Trophoblast cell (in vitro differentiated cells and primary cell): ENCODE results near the gene TEX10. TPM values are rescaled to one million over a fixed set of nuclear protein-coding genes. Genes with fewer than 3 reads are reported as not detected.

Experiments used
- DNase-seq, 2 donors: peaks; one replicate each; pipeline ENCODE4 v3.0.0-alpha.2; 2016
- H2AFZ ChIP-seq: 2 replicates; pipeline ENCODE4 v1.6.1; 2013; ENCODE audit warnings: low read length, moderate library complexity, mild to moderate bottlenecking; ENCODE audit not compliant: insufficient read depth, poor library complexity
- H2AK5ac ChIP-seq: 2 replicates; pipeline ENCODE4 v1.6.1; 2013; ENCODE audit warnings: mild to moderate bottlenecking, low read length
- H2BK120ac ChIP-seq: 2 replicates; pipeline ENCODE4 v1.6.1; 2013; ENCODE audit warnings: low read length, mild to moderate bottlenecking, moderate library complexity; ENCODE audit not compliant: insufficient read depth, poor library complexity
- H2BK12ac ChIP-seq: 2 replicates; pipeline ENCODE4 v1.6.1; 2013; ENCODE audit warnings: mild to moderate bottlenecking, low read length, moderate library complexity
- H2BK5ac ChIP-seq: 2 replicates; pipeline ENCODE4 v1.6.1; 2013; ENCODE audit warnings: low read length, low read depth, moderate library complexity, mild to moderate bottlenecking; ENCODE audit not compliant: poor library complexity
- H3K14ac ChIP-seq: 2 replicates; pipeline ENCODE4 v1.6.1; 2013; ENCODE audit warnings: mild to moderate bottlenecking, low read length
- H3K18ac ChIP-seq: 2 replicates; pipeline ENCODE4 v1.6.1; 2013; ENCODE audit warnings: mild to moderate bottlenecking, low read length
- H3K23ac ChIP-seq: 2 replicates; pipeline ENCODE4 v1.6.1; 2013; ENCODE audit warnings: low read length
- H3K27ac ChIP-seq: 2 replicates; pipeline ENCODE4 v1.5.1; 2013; ENCODE audit warnings: low read depth, mild to moderate bottlenecking, inconsistent platforms, low read length, moderate library complexity
- H3K27me3 ChIP-seq: 2 replicates; pipeline ENCODE4 v1.6.1; 2013; ENCODE audit warnings: inconsistent platforms, mild to moderate bottlenecking, low read length, moderate library complexity; ENCODE audit not compliant: insufficient read depth
- H3K36me3 ChIP-seq, 2 experiments: 1 replicate in 1 of 2; 2 replicates in 1 of 2; pipeline ENCODE4 v1.6.1; 2013; ENCODE audit warnings: low read length in 2 of 2, mild to moderate bottlenecking in 2 of 2, moderate library complexity in 1 of 2; ENCODE audit not compliant: insufficient read depth in 2 of 2, control insufficient read depth in 1 of 2
- H3K4ac ChIP-seq: 2 replicates; pipeline ENCODE4 v1.6.1; 2013; ENCODE audit warnings: low read depth, mild to moderate bottlenecking, low read length, moderate library complexity
- H3K4me1 ChIP-seq, 2 experiments: 1 replicate in 1 of 2; 2 replicates in 1 of 2; pipeline ENCODE4 v1.6.1; 2013; ENCODE audit warnings: low read length in 2 of 2, mild to moderate bottlenecking in 2 of 2, moderate library complexity in 1 of 2; ENCODE audit not compliant: insufficient read depth in 2 of 2, control insufficient read depth in 1 of 2
- H3K4me2 ChIP-seq: 2 replicates; pipeline ENCODE4 v1.6.1; 2013; ENCODE audit warnings: inconsistent platforms, mild to moderate bottlenecking, low read length, moderate library complexity
- H3K4me3 ChIP-seq: 2 replicates; pipeline ENCODE4 v1.5.1; 2013; ENCODE audit warnings: mild to moderate bottlenecking, low read depth, low read length, inconsistent platforms
- H3K79me1 ChIP-seq: one replicate; pipeline ENCODE4 v1.6.1; 2013; ENCODE audit warnings: low read length
- H3K79me2 ChIP-seq: 2 replicates; pipeline ENCODE4 v1.6.1; 2013; ENCODE audit warnings: low read length, mild to moderate bottlenecking; ENCODE audit not compliant: control insufficient read depth, insufficient read depth, poor library complexity
- H3K9ac ChIP-seq: 2 replicates; pipeline ENCODE4 v1.6.1; 2013; ENCODE audit warnings: mild to moderate bottlenecking, low read length
- H3K9me3 ChIP-seq: 2 replicates; pipeline ENCODE4 v1.6.1; 2013; ENCODE audit warnings: low read depth, mild to moderate bottlenecking, control low read depth, inconsistent platforms, low read length; ENCODE audit not compliant: insufficient read depth
- H4K12ac ChIP-seq: 2 replicates; pipeline ENCODE4 v1.6.1; 2013; ENCODE audit warnings: low read depth, mild to moderate bottlenecking, low read length, moderate library complexity
- H4K8ac ChIP-seq: 2 replicates; pipeline ENCODE4 v1.6.1; 2013; ENCODE audit warnings: low read depth, mild to moderate bottlenecking, low read length, moderate library complexity
- H4K91ac ChIP-seq: one replicate; pipeline ENCODE4 v1.6.1; 2013; ENCODE audit warnings: low read depth, mild to moderate bottlenecking, low read length, moderate library complexity
- WGBS: extraction: QIAGEN DNeasy Blood & Tissue Kit; methylation state at CpG from one replicate; pipeline ENCODE4 v1.1.7; 2013; ENCODE audit warnings: missing lambda C conversion rate; ENCODE audit not compliant: insufficient read length, insufficient coverage; ENCODE audit errors: extremely low coverage; 5-methylcytosine and 5-hydroxymethylcytosine counted together
- polyA plus RNA-seq: library from polyadenylated mRNA; stranded (reverse); fragments of 200-250 nt; gene quantifications from 2 replicates; pipeline ENCODE4 v1.2.3, GENCODE V29; 2013

TEX10 gene
- polyA plus RNA-seq: 31.5 and 32.4 TPM in 2 replicates

- Histone ChIP-seq H3K23ac (peak within 1 kb of the TSS; percentile 100), H2BK120ac (peak within 1 kb of the TSS; percentile 79), H4K8ac (peak within 1 kb of the TSS; percentile 94), H2BK5ac (peak within 1 kb of the TSS; percentile 80), H3K27me3 (no peaks in the 10 kb centered on the region), H4K12ac (peak within 1 kb of the TSS; percentile 78), H3K14ac (peak within 1 kb of the TSS; percentile 78), H3K79me1 (peaks cover 9% of the 10 kb centered on the region), H3K4ac (peak within 1 kb of the TSS; percentile 93), H3K79me2 (peaks cover 11% of the 10 kb centered on the region), H2AK5ac (peak within 1 kb of the TSS; percentile 23), H3K18ac (peak within 1 kb of the TSS; percentile 89), H3K4me3 (peak within 1 kb of the TSS; percentile 95), H2AFZ (peak within 1 kb of the TSS; percentile 61), H3K27ac (peak within 1 kb of the TSS; percentile 93), H3K4me1 (peaks cover 2 to 4% of the 10 kb centered on the region in 2 experiments), H3K36me3 (no peaks in the 10 kb centered on the region), H3K9me3 (no peaks in the 10 kb centered on the region), H4K91ac (peak within 1 kb of the TSS; percentile 89), H2BK12ac (no peak within 1 kb of the TSS), H3K9ac (peak within 1 kb of the TSS; percentile 98), H3K4me2 (peak within 1 kb of the TSS; percentile 89)
- WGBS: no CpG with 5 or more reads among the region's 53 CpGs
- peak; percentile 68 to 87 for DNase-seq
Measured at GRCh38 chr9:100352727-100353505, at the start of gene TEX10. TEX10 (minus strand) TSS chr9:100352942; CDS start chr9:100349363, 3,579 bp downstream.

- Histone ChIP-seq H3K18ac (no peak overlapping the region), H3K4me2 (no peak overlapping the region), H3K4me3 (no peak overlapping the region), H4K91ac (no peak overlapping the region), H3K4me1 (no peaks in the 10 kb centered on the region), H3K23ac (no peak overlapping the region), H3K14ac (no peak overlapping the region), H3K36me3 (no peaks in the 10 kb centered on the region), H2BK12ac (no peak overlapping the region), H3K79me2 (no peaks in the 10 kb centered on the region), H2AFZ (no peak overlapping the region), H3K27me3 (no peaks in the 10 kb centered on the region), H3K9me3 (no peaks in the 10 kb centered on the region), H3K9ac (no peak overlapping the region), H4K8ac (no peak overlapping the region), H2AK5ac (no peak overlapping the region), H3K4ac (no peak overlapping the region), H3K79me1 (no peaks in the 10 kb centered on the region), H3K27ac (no peak overlapping the region), H2BK120ac (no peak overlapping the region), H2BK5ac (no peak overlapping the region), H4K12ac (no peak overlapping the region)
- no peak for DNase-seq
- no CpG with 5 or more reads among the region's 1 CpG for WGBS
Measured at GRCh38 chr9:100401042-100401441, 48.3 kb upstream of the TEX10 start.

GRCh38 chr9:100397529-100398266 lies 45.0 kb upstream of the TEX10 start:
- DNase-seq: no peak
- no peak overlapping the region for H3K18ac ChIP-seq
- H3K27me3 ChIP-seq: no peaks in the 10 kb centered on the region
- H3K36me3 ChIP-seq: no peaks in the 10 kb centered on the region
- H4K12ac ChIP-seq: no peak overlapping the region
- no peak overlapping the region for H3K4me2 ChIP-seq
- no peak overlapping the region for H2BK12ac ChIP-seq
- H3K9me3 ChIP-seq: peaks cover 3% of the 10 kb centered on the region
- H3K9ac ChIP-seq: no peak overlapping the region
- H3K4me1 ChIP-seq: no peaks in the 10 kb centered on the region
- H2BK5ac ChIP-seq: no peak overlapping the region
- H4K8ac ChIP-seq: no peak overlapping the region
- H3K79me2 ChIP-seq: no peaks in the 10 kb centered on the region
- H2BK120ac ChIP-seq: no peak overlapping the region
- no peak overlapping the region for H2AFZ ChIP-seq
- H3K79me1 ChIP-seq: no peaks in the 10 kb centered on the region
- H3K23ac ChIP-seq: no peak overlapping the region
- no peak overlapping the region for H3K4ac ChIP-seq
- H4K91ac ChIP-seq: no peak overlapping the region
- no peak overlapping the region for H3K14ac ChIP-seq
- no peak overlapping the region for H3K27ac ChIP-seq
- WGBS: no CpG with 5 or more reads among the region's 3 CpGs
- H3K4me3 ChIP-seq: no peak overlapping the region
- H2AK5ac ChIP-seq: no peak overlapping the region

DNA sequence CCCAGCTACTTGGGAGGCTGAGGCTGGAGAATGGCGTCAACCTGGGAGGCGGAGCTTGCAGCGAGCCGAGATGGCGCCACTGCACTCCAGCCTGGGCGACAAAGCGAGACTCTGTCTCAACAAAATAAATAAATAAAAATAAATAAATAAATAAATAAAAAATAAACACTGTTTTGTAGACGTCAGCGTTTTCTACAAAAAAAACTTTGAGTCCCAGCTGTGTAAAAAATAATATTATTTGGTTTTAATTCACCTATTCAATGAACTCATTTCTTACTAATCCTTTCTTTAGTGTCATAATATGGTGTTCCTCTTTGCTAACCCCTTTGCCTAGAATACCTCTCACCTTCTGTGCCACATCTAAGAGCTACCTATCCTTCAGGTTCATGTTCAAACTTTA lies 44.0 kb upstream of the TEX10 start:
- no peaks in the 10 kb centered on the region for H3K79me2 ChIP-seq
- no peaks in the 10 kb centered on the region for H3K4me1 ChIP-seq
- H2BK12ac ChIP-seq: no peak overlapping the region
- peaks cover 5% of the 10 kb centered on the region for H3K9me3 ChIP-seq
- H3K4me2 ChIP-seq: no peak overlapping the region
- no peak overlapping the region for H3K9ac ChIP-seq
- no peak overlapping the region for H2BK120ac ChIP-seq
- no peak overlapping the region for H4K12ac ChIP-seq
- H3K36me3 ChIP-seq: peaks cover 0 to 2% of the 10 kb centered on the region in 2 experiments
- no peak overlapping the region for H3K4ac ChIP-seq
- no peak overlapping the region for H2AK5ac ChIP-seq
- H2BK5ac ChIP-seq: no peak overlapping the region
- no CpG with 5 or more reads among the region's 9 CpGs for WGBS
- H3K27me3 ChIP-seq: no peaks in the 10 kb centered on the region
- no peak overlapping the region for H3K4me3 ChIP-seq
- H2AFZ ChIP-seq: no peak overlapping the region
- H3K14ac ChIP-seq: no peak overlapping the region
- no peak for DNase-seq
- H3K79me1 ChIP-seq: no peaks in the 10 kb centered on the region
- no peak overlapping the region for H3K23ac ChIP-seq
- no peak overlapping the region for H3K27ac ChIP-seq
- no peak overlapping the region for H3K18ac ChIP-seq
- no peak overlapping the region for H4K91ac ChIP-seq
- no peak overlapping the region for H4K8ac ChIP-seq
